Neural cell (in vitro differentiated cells): ENCODE measurements around the gene SP3.

Source experiments
- CTCF ChIP-seq: fragments of 450-650 bp; IDR thresholded peaks from 2 replicates; pipeline ENCODE4 v1.5.1; 2014; ENCODE audit warnings: antibody characterized with exemption, mild to moderate bottlenecking, moderate library complexity; ENCODE audit not compliant: poor library complexity, severe bottlenecking
- EZH2 ChIP-seq: fragments of 200-600, 300-800 bp; shearing (Covaris generic), sonication (generic); IDR thresholded peaks from 2 replicates; pipeline ENCODE4 v1.6.1; 2014; ENCODE audit warnings: antibody characterized with exemption, low read length, borderline replicate concordance, mild to moderate bottlenecking; ENCODE audit not compliant: insufficient read depth, poor library complexity, severe bottlenecking
- POLR2AphosphoS5 ChIP-seq: IDR thresholded peaks from 2 replicates; pipeline ENCODE4 v1.6.1; 2012
- RAD21 ChIP-seq: fragments of 450-650 bp; conservative IDR thresholded peaks from 2 replicates; pipeline ENCODE4 v1.6.1; 2014; ENCODE audit warnings: antibody characterized with exemption, mild to moderate bottlenecking, moderate library complexity
- TAF1 ChIP-seq: IDR thresholded peaks from 2 replicates; pipeline ENCODE4 v1.6.1; 2012; ENCODE audit warnings: low read depth

- TF ChIP-seq CTCF (no peak), RAD21 (no peak), POLR2AphosphoS5 (no peak), EZH2 (no peak), TAF1 (no peak)
These were observed 10.2 kb downstream of the SP3 start for GRCh38 chr2:173955004-173955403.
